ENCODE data around the gene PLAAT2. TPM values are rescaled to one million over a fixed set of nuclear protein-coding genes. Genes with fewer than 3 reads are reported as not detected.

Gene PLAAT2
- total RNA-seq, 1 experiment from 2014 or later = 0.52 TPM

DNA sequence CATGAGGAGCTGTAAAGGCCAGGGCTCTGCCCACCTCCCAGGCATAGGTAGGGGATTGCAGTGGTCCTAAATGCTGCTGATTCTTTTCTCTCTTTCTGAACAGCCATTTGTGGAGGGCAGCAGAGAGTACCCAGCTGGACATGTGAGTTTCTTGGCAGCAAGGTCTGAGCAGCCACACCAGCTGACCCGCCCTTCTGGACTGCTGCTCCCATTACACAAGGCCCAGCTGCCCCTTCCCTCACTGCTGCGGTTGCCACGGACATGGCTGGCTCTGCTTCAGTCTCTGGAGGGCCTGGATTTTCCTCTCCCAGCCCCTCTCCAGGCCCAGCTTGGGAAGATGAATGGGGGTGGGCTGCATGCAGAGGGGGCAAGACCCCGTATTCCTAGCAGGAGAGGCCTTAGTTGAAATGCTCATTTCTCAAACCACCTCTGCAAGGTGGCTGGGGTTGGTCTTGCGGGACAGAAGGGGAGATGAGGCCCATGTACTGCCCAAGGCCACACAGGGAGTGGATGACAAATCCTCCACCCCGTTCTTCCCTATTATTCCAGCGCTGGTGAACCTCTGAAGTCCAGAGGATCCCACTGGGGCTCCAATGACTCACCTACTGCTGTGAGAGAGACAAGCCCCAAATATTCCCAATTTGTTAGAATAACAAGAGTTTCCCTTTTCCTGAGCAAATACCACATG lies 52.7 kb downstream of the PLAAT2 start:
- Mint-ChIP-seq H3K36me3 (ENCODE audit: insufficient read depth in 1 of 3, low read depth in 3 of 3) (no peaks in the 10 kb centered on the region), H3K4me3 (no peak overlapping the region), H3K4me1 (peaks cover 35 to 38% of the 10 kb centered on the region in 2 experiments), H3K9me3 (no peaks in the 10 kb centered on the region), H3K27ac (peak overlapping the region in 1 of 3 experiments; percentile 55; a peak in 1 of 7 replicates), H3K27me3 (ENCODE audit: low read depth) (no peaks in the 10 kb centered on the region; the same call in 1 of the 2 replicates)
- no peak overlapping the region for H2BK20ac ChIP-seq (ENCODE audit: low read depth, low read length, poor library complexity, severe bottlenecking)
- H4K20me1 ChIP-seq (ENCODE audit: control insufficient read depth, insufficient read depth, insufficient read length) = no peaks in the 10 kb centered on the region
- H3K14ac ChIP-seq (ENCODE audit: insufficient read depth, low read length) = 0 out of 2 replicates have a peak overlapping the region, but pooled peaks have one; percentile 18
- peak overlapping the region; percentile 23 for H3K18ac ChIP-seq (ENCODE audit: insufficient read length, low read depth, low read length)
- no peaks in the 10 kb centered on the region for H3K9me3 ChIP-seq (ENCODE audit: control insufficient read depth, low read depth, low read length)
- H3K4me2 ChIP-seq (ENCODE audit: insufficient read depth, insufficient read length, low read length) = no peak overlapping the region
- H3T11ph ChIP-seq (ENCODE audit: low read length) = no peak overlapping the region
- peaks cover 4% of the 10 kb centered on the region; the same call in 1 of the 2 replicates for H3K4me1 ChIP-seq (ENCODE audit: insufficient read depth, low read length)
- H2BK15ac ChIP-seq (ENCODE audit: low read depth, low read length) = no peak overlapping the region
- H3K27ac ChIP-seq (ENCODE audit: insufficient read length, low read depth, low read length) = no peak overlapping the region
- TF ChIP-seq, protein P1, sequence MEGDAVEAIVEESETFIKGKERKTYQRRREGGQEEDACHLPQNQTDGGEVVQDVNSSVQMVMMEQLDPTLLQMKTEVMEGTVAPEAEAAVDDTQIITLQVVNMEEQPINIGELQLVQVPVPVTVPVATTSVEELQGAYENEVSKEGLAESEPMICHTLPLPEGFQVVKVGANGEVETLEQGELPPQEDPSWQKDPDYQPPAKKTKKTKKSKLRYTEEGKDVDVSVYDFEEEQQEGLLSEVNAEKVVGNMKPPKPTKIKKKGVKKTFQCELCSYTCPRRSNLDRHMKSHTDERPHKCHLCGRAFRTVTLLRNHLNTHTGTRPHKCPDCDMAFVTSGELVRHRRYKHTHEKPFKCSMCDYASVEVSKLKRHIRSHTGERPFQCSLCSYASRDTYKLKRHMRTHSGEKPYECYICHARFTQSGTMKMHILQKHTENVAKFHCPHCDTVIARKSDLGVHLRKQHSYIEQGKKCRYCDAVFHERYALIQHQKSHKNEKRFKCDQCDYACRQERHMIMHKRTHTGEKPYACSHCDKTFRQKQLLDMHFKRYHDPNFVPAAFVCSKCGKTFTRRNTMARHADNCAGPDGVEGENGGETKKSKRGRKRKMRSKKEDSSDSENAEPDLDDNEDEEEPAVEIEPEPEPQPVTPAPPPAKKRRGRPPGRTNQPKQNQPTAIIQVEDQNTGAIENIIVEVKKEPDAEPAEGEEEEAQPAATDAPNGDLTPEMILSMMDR (conservative IDR thresholded peaks at IDR 0.05) = no peak
- H3K56ac ChIP-seq (ENCODE audit: insufficient read length, low read depth, low read length) = no peak overlapping the region
- no peak overlapping the region for H3K23ac ChIP-seq (ENCODE audit: insufficient read length, low read depth, low read length)
- H2AFZ ChIP-seq (ENCODE audit: low read length) = no peak overlapping the region
- no peaks in the 10 kb centered on the region for H3K79me1 ChIP-seq (ENCODE audit: insufficient read depth, low read depth, low read length, poor library complexity, severe bottlenecking)
- H3K79me2 ChIP-seq (ENCODE audit: insufficient read depth, low read length) = no peaks in the 10 kb centered on the region
- no peak overlapping the region for H4K5ac ChIP-seq (ENCODE audit: insufficient read length, low read depth, low read length)
- no peak overlapping the region for H4K91ac ChIP-seq (ENCODE audit: insufficient read length, low read depth, low read length)
- H3K23me2 ChIP-seq (ENCODE audit: insufficient read length, low read depth, low read length, poor library complexity, severe bottlenecking) = no peaks in the 10 kb centered on the region
- H2BK120ac ChIP-seq (ENCODE audit: low read depth, low read length, poor library complexity, severe bottlenecking) = no peak overlapping the region
- H2BK5ac ChIP-seq (ENCODE audit: insufficient read length, low read length) = no peak overlapping the region
- no peak overlapping the region for H4K8ac ChIP-seq (replicated peaks; ENCODE audit: insufficient read length, low read depth, low read length)
- no peak overlapping the region for H2BK12ac ChIP-seq (ENCODE audit: insufficient read length, low read depth, low read length)
- WGBS (ENCODE audit: extremely low coverage, insufficient read length, low lambda C conversion rate) = no CpG with 5 or more reads among the region's 7 CpGs
- DNase-seq = no peak
- H2AK5ac ChIP-seq (ENCODE audit: insufficient read length, low read length) = no peak overlapping the region
- H3K27me3 ChIP-seq (ENCODE audit: insufficient read depth, low read length) = no peaks in the 10 kb centered on the region
- no peak overlapping the region for H3K4ac ChIP-seq (ENCODE audit: low read depth, low read length)
- H3K9ac ChIP-seq (ENCODE audit: extremely low read depth, insufficient read length, low read length) = no peak overlapping the region
